BJ (cell line): ENCODE data around the gene RALGAPA1. TPM values are rescaled to one million over a fixed set of nuclear protein-coding genes. Genes with fewer than 3 reads are reported as not detected.
A peak's percentile ranks its signal among the peaks of the same experiment; 100 is the strongest.

Experiments used
- CTCF ChIA-PET: fragments of 350-600 bp; formaldehyde crosslinking; extraction: SDS; loops from one replicate; lab custom pipeline; 2021; ENCODE audit warnings: antibody characterized with exemption, inconsistent platforms; lab: Yijun Ruan, JAX
- POLR2A ChIA-PET: fragments of 300-600 bp; sonication (Branson Sonifier 250); formaldehyde crosslinking; extraction: SDS; loops from one replicate; lab custom pipeline; 2021; ENCODE audit warnings: antibody characterized with exemption; lab: Charles Lee
- DNase-seq: peaks from one replicate; pipeline ENCODE4 v3.0.0-alpha.2; 2011; ENCODE audit warnings: low read depth
- H3K27me3 ChIP-seq: 2 replicates; pipeline ENCODE4 v1.6.0; 2011; ENCODE audit warnings: low read length; ENCODE audit not compliant: control insufficient read depth, insufficient read depth
- H3K36me3 ChIP-seq: 2 replicates; pipeline ENCODE4 v1.5.1; 2011; ENCODE audit warnings: low read length; ENCODE audit not compliant: control insufficient read depth, insufficient read depth
- H3K4me3 ChIP-seq: 2 replicates; pipeline ENCODE4 v1.5.1; 2011; ENCODE audit warnings: low read depth, mild to moderate bottlenecking, control low read depth, low read length
- CTCF ChIP-seq: IDR thresholded peaks from 2 replicates; pipeline ENCODE4 v1.5.1; 2011; ENCODE audit warnings: low read depth, mild to moderate bottlenecking, control low read depth, inconsistent platforms, low read length, moderate library complexity; ENCODE audit not compliant: insufficient read depth
- polyA plus RNA-seq: library from polyadenylated mRNA; depleted of rRNA; stranded (reverse); fragments of >200 nt; gene quantifications from 2 replicates; pipeline ENCODE4 v1.2.3, GENCODE V29; 2011

The RALGAPA1 gene
- polyA plus RNA-seq, 1 experiment, result 4.7 TPM

DNA sequence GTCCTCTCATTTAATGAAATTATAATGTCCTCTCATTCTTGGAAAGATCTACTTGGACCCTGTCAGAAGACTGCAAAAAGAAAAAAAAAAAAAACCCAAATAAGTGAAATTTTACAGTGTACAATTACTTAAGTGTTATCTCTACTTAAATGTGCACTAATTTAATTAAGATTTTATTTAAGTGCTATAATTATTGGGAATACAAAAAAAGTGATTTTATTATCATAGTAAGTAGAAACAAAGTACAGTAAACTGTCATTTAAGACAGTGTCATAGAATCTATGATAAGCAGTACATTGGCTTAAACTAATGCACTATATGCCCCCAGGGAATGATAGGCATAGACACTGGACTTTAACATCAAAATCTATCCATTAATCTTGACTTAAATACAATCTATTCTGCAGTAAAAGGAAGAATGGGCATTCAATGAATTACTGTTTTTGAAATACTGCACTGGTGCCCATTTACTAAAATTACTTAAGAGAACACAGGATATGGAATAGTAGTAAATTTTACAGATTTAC lies 251.8 kb downstream of the RALGAPA1 start:
- no peak overlapping the region for H3K4me3 ChIP-seq
- ChIA-PET POLR2A (no interaction called here), CTCF (no interaction called here)
- no peaks in the 10 kb centered on the region for H3K36me3 ChIP-seq
- H3K27me3 ChIP-seq, result no peaks in the 10 kb centered on the region
- no peak for DNase-seq
- no peak for TF ChIP-seq CTCF

GRCh38 chr14:35556548-35556947 lies 252.5 kb downstream of the RALGAPA1 start:
- H3K27me3 ChIP-seq, result no peaks in the 10 kb centered on the region
- no peak for DNase-seq
- ChIA-PET POLR2A (no interaction called here), CTCF (no interaction called here)
- no peaks in the 10 kb centered on the region for H3K36me3 ChIP-seq
- TF ChIP-seq CTCF, result no peak
- H3K4me3 ChIP-seq, result no peak overlapping the region

DNA sequence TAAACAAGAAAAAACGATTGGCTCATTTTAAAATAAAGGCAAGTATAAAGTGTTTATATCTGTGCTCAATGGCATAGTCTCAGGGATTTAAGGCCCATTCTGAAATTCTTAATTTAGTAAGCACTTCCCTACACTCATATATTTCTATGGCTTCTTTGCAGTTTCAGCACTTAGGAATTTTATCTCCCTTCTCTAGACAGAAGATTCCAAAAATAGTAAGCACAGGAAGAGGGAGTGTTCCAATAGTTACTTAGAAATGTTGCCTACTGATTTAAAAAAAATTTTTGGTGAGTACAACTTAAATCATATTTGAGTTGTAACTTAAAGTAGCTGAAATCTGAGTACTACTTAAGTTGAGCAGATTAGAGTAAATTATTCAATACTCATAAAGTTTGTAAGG lies 255.3 kb downstream of the RALGAPA1 start:
- TF ChIP-seq CTCF, result no peak
- Histone ChIP-seq H3K4me3 (no peak overlapping the region), H3K36me3 (no peaks in the 10 kb centered on the region), H3K27me3 (no peaks in the 10 kb centered on the region)
- ChIA-PET POLR2A (no interaction called here), CTCF (no interaction called here)
- peak; percentile 26 for DNase-seq

DNA sequence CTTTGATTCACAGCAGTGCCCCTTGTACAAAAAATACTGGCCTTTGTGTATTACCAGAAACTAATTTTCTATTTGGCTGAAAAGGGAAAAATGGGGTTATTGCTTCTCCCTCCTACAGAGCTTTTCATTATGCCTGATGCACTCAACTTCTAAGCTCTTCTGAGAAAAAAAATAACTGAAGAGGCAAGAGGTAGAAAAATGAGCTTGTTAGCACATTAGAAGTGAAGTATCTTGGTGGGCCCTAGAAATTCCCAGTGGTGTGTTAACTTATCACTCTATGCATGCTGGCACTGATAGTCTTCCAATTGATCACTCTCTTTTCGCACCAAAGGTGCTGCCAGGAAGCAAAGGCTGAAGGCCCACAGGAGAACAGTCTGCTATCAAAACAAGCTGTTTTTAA lies 258.0 kb downstream of the RALGAPA1 start:
- Histone ChIP-seq H3K36me3 (no peaks in the 10 kb centered on the region), H3K27me3 (no peaks in the 10 kb centered on the region), H3K4me3 (no peak overlapping the region)
- TF ChIP-seq CTCF, result no peak
- POLR2A ChIA-PET, result no interaction called here
- no peak for DNase-seq
- CTCF ChIA-PET, result no interaction called here

- CTCF ChIA-PET, result no interaction called here
These were observed 259.5 kb downstream of the RALGAPA1 start for GRCh38 chr14:35549551-35549950.

More at GRCh38 chr14:35549551-35549950, 259.5 kb downstream of the RALGAPA1 start:
- Histone ChIP-seq H3K27me3 (no peaks in the 10 kb centered on the region), H3K36me3 (no peaks in the 10 kb centered on the region), H3K4me3 (no peak overlapping the region)
- TF ChIP-seq CTCF, result no peak
- POLR2A ChIA-PET, result no interaction called here
- no peak for DNase-seq
